OCI-LY3 (cell line): ENCODE measurements around the gene COQ7.

Source experiments
- CTCF ChIP-seq: fragments of 200-600, 300-600 bp; sonication (generic); IDR thresholded peaks from 2 replicates; pipeline ENCODE4 v1.5.1; 2014; ENCODE audit warnings: antibody characterized with exemption, low read length, low read depth
- EZH2phosphoT487 ChIP-seq: fragments of 200-600 bp; shearing (Covaris generic); IDR thresholded peaks from 2 replicates; pipeline ENCODE4 v1.6.1; 2018; ENCODE audit warnings: antibody characterized with exemption, mixed run types, low read depth

DNA sequence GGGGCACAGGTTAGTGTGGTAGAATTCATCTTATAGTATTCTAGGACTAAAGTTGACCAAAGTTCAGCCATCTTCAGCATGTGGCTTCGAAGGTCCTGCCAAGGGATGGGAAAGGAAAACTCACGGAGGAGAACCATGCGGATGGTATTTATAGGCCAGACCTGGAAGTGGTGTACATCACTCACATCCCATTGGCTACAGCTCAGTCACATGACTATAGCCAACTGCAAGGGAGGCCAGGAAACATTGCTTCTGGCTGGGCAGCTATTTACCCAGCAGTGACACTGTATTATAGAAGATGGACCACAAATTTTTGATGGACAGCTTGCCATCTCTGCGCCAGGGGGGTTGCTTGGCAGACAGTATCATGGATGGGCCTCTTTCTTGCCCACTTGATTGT lies 35.7 kb upstream of the COQ7 start:
- TF ChIP-seq CTCF = no peak
- no peak for TF ChIP-seq EZH2phosphoT487
